Measurements from ENCODE around the gene SAV1. TPM values are rescaled to one million over a fixed set of nuclear protein-coding genes. Genes with fewer than 3 reads are reported as not detected.

Gene SAV1
- total and polyA plus RNA-seq, 2 of the 8 experiments (the other 6 are each of a cell fraction or from before 2014, with no cell fraction given): 15.9 to 78.3 TPM

GRCh38 chr14:50600849-50601248 is 67.3 kb downstream of the SAV1 start:
- Histone ChIP-seq H3K4me3 (ENCODE audit: extremely low read depth in 1 of 4, insufficient read depth in 2 of 4, low read depth in 3 of 4, low read length in 4 of 4) (no peak overlapping the region), H3K4me2 (ENCODE audit: insufficient read depth in 1 of 2, low read depth in 2 of 2, low read length in 2 of 2) (peak overlapping the region in 1 of 2 experiments; percentile 2; a peak in 2 of 4 replicates), H3K27me3 (replicated peaks in 1 of 4; ENCODE audit: control insufficient read depth in 3 of 4, extremely low read depth in 1 of 4, insufficient read depth in 3 of 4, low read length in 3 of 4) (no peaks in the 10 kb centered on the region), H2AFZ (ENCODE audit: low read length) (no peak overlapping the region), H2BK12ac (ENCODE audit: low read depth, low read length) (no peak overlapping the region), H4K8ac (ENCODE audit: extremely low read depth, insufficient read depth, low read length) (no peak overlapping the region), H3K14ac (ENCODE audit: insufficient read length) (no peak overlapping the region), H2BK20ac (ENCODE audit: low read length) (no peak overlapping the region), H2BK15ac (ENCODE audit: low read length) (no peak overlapping the region), H2BK120ac (replicated peaks; ENCODE audit: low read depth, low read length) (no peak overlapping the region), H3K18ac (ENCODE audit: extremely low read depth, low read length) (no peak overlapping the region), H4K20me1 (replicated peaks in 1 of 2; ENCODE audit: control insufficient read depth in 1 of 2, insufficient read depth in 2 of 2, low read length in 2 of 2) (no peaks in the 10 kb centered on the region), H4K91ac (replicated peaks; ENCODE audit: insufficient read length, low read length) (no peak overlapping the region), H3K9ac (replicated peaks in 1 of 4; ENCODE audit: extremely low read depth in 1 of 4, low read depth in 3 of 4, low read length in 3 of 4) (no peak overlapping the region), H3K4me1 (replicated peaks in 1 of 4; ENCODE audit: control insufficient read depth in 3 of 4, insufficient read depth in 4 of 4, low read length in 3 of 4) (peaks cover 0 to 4% (median 0%) of the 10 kb centered on the region in 4 experiments; a peak in 1 of 7 replicates), H3K23ac (ENCODE audit: insufficient read length) (no peak overlapping the region), H3K36me3 (ENCODE audit: control insufficient read depth in 2 of 4, insufficient read depth in 4 of 4, low read length in 3 of 4) (no peaks in the 10 kb centered on the region), H3K79me1 (ENCODE audit: low read depth, low read length) (no peaks in the 10 kb centered on the region), H3K23me2 (ENCODE audit: low read depth, low read length) (no peaks in the 10 kb centered on the region; the same call in 1 of the 2 replicates), H3K56ac (replicated peaks; ENCODE audit: insufficient read length, low read depth, low read length) (no peak overlapping the region), H3K27ac (ENCODE audit: low read depth, low read length) (no peak overlapping the region), H2BK5ac (ENCODE audit: low read depth, low read length) (no peak overlapping the region; the same call in 1 of the 2 replicates), H3K9me3 (ENCODE audit: insufficient read depth in 2 of 2, low read depth in 1 of 2, low read length in 1 of 2) (no peaks in the 10 kb centered on the region), H4K5ac (ENCODE audit: insufficient read length, low read depth, low read length) (peak overlapping the region; percentile 86), H2AK5ac (ENCODE audit: low read depth, low read length) (no peak overlapping the region), H3K79me2 (ENCODE audit: control insufficient read depth in 1 of 2, insufficient read depth in 2 of 2, low read length in 2 of 2) (no peaks in the 10 kb centered on the region), H3K4ac (replicated peaks; ENCODE audit: insufficient read length, low read depth, low read length) (no peak overlapping the region)
- FAIRE-seq (no peak), DNase-seq (ENCODE audit: low read depth in 1 of 2, low spot score in 2 of 2) (no peak)
- WGBS, 2 experiments (ENCODE audit: extremely low coverage in 1 of 2, insufficient coverage in 1 of 2, insufficient read length in 1 of 2, insufficient replicate concordance in 2 of 2, low coverage in 1 of 2, low lambda C conversion rate in 2 of 2, missing lambda C conversion rate in 1 of 2): 64% methylated on average over 5 of the region's 5 CpGs; no CpG with 5 or more reads in 1 of the 2 experiments
- POLR2A ChIA-PET (ENCODE audit: partially characterized antibody): interaction anchor here (0.6 kb wide), 1 partner anchor 67 kb away, joined by 3 read pairs; the partner anchor contains the start of gene SAV1
- CTCF ChIA-PET (ENCODE audit: partially characterized antibody): interaction anchor here (0.6 to 7.0 kb wide), 22 partner anchors 9 to 352 kb away, joined by 3 to 65 read pairs (median 3); no protein-coding TSS in a partner anchor
- no peak for TF ChIP-seq RAD21 (IDR thresholded peaks at IDR 0.05 in 1 of 2, conservative IDR thresholded peaks at IDR 0.05 in 1 of 2; ENCODE audit: low read depth in 2 of 2, low read length in 2 of 2)
- TF ChIP-seq BACH1 (IDR thresholded peaks at IDR 0.05; ENCODE audit: low read length): no peak
- TF ChIP-seq, protein P1, sequence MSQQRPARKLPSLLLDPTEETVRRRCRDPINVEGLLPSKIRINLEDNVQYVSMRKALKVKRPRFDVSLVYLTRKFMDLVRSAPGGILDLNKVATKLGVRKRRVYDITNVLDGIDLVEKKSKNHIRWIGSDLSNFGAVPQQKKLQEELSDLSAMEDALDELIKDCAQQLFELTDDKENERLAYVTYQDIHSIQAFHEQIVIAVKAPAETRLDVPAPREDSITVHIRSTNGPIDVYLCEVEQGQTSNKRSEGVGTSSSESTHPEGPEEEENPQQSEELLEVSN (IDR thresholded peaks at IDR 0.05): no peak
- TF ChIP-seq BRCA1 (IDR thresholded peaks at IDR 0.05; ENCODE audit: low read depth, low read length): no peak
- no peak for TF ChIP-seq RNF2 (IDR thresholded peaks at IDR 0.05; ENCODE audit: borderline replicate concordance, low read depth, low read length, missing control alignments, poor library complexity, severe bottlenecking)
- TF ChIP-seq SAP30 (IDR thresholded peaks at IDR 0.05; ENCODE audit: insufficient read depth, insufficient replicate concordance, low read length): no peak
- no peak for TF ChIP-seq EZH2 (IDR thresholded peaks at IDR 0.05; ENCODE audit: low read depth, low read length, severe bottlenecking)
- TF ChIP-seq FOSL1 (IDR thresholded peaks at IDR 0.05; ENCODE audit: insufficient read depth, low read depth, low read length): no peak
- TF ChIP-seq BCL11A (IDR thresholded peaks at IDR 0.05; ENCODE audit: low read depth in 2 of 2, low read length in 2 of 2): no peak
- no peak for TF ChIP-seq GTF2F1 (IDR thresholded peaks at IDR 0.05; ENCODE audit: borderline replicate concordance, low read depth, low read length)
- TF ChIP-seq MAFK (IDR thresholded peaks at IDR 0.05; ENCODE audit: low read depth, low read length): no peak
- TF ChIP-seq ZNF274 (IDR thresholded peaks at IDR 0.05; ENCODE audit: borderline replicate concordance, extremely low read depth, low read length): no peak

All from H1 (cell line).